GM23338 (cell line): ENCODE data around the gene PSMB7. TPM values are rescaled to one million over a fixed set of nuclear protein-coding genes. Genes with fewer than 3 reads are reported as not detected.

Experiments used
- ATAC-seq: fragments of 200-7000 bp; cut with Tn5 transposase; 3 replicates; pipeline ENCODE4 v1.9.1; 2020
- DNase-seq: peaks from one replicate; pipeline ENCODE4 v3.0.0-alpha.2; 2015; ENCODE audit warnings: low spot score
- H2AFZ ChIP-seq: fragments of 200-600 bp; sonication (generic); 2 replicates; pipeline ENCODE4 v1.8.0; 2016; ENCODE audit warnings: antibody characterized with exemption, mild to moderate bottlenecking, moderate library complexity
- H3F3A ChIP-seq: fragments of 200-600 bp; sonication (generic); replicated peaks from 2 replicates; pipeline ENCODE4 v1.8.0; 2017; ENCODE audit warnings: antibody characterized with exemption, mixed run types, low read depth
- H3K27ac ChIP-seq: fragments of 200-600 bp; sonication (generic); 2 replicates; pipeline ENCODE4 v1.6.1; 2016; ENCODE audit warnings: low read depth
- H3K27me3 ChIP-seq: fragments of 200-600 bp; sonication (generic); 2 replicates; pipeline ENCODE4 v1.8.0; 2016; ENCODE audit warnings: mild to moderate bottlenecking, mixed run types, moderate library complexity; ENCODE audit not compliant: insufficient read depth
- H3K36me3 ChIP-seq: fragments of 200-600 bp; sonication (generic); 2 replicates; pipeline ENCODE4 v1.8.0; 2016; ENCODE audit warnings: mild to moderate bottlenecking; ENCODE audit not compliant: insufficient read depth
- H3K4me1 ChIP-seq: fragments of 200-600 bp; sonication (generic); 2 replicates; pipeline ENCODE4 v1.8.0; 2016; ENCODE audit warnings: mild to moderate bottlenecking, moderate library complexity; ENCODE audit not compliant: insufficient read depth
- H3K4me2 ChIP-seq: fragments of 200-600 bp; sonication (generic); 2 replicates; pipeline ENCODE4 v1.7.1; 2017; ENCODE audit warnings: mixed run types
- H3K4me3 ChIP-seq: fragments of 200-600 bp; sonication (generic); 2 replicates; pipeline ENCODE4 v1.6.1; 2016; ENCODE audit warnings: mixed run types
- H3K79me2 ChIP-seq: fragments of 200-600 bp; sonication (generic); replicated peaks from 2 replicates; pipeline ENCODE4 v1.8.0; 2017; ENCODE audit warnings: mild to moderate bottlenecking; ENCODE audit not compliant: insufficient read depth
- H3K9me2 ChIP-seq: fragments of 200-600 bp; sonication (generic); 2 replicates; pipeline ENCODE4 v1.8.0; 2017; ENCODE audit not compliant: insufficient read depth
- H4K20me1 ChIP-seq: fragments of 200-600 bp; sonication (generic); replicated peaks from 2 replicates; pipeline ENCODE4 v1.8.0; 2017; ENCODE audit warnings: mild to moderate bottlenecking; ENCODE audit not compliant: insufficient read depth
- H3K27ac Mint-ChIP-seq: 2 replicates; pipeline ENCODE4 v1.8.0; 2020; ENCODE audit warnings: inconsistent platforms, mild to moderate bottlenecking, moderate library complexity, mixed read lengths
- H3K27me3 Mint-ChIP-seq: 3 replicates; pipeline ENCODE4 v1.8.0; 2022; ENCODE audit warnings: low read depth, mild to moderate bottlenecking, moderate library complexity, mixed read lengths, inconsistent platforms; ENCODE audit not compliant: insufficient read depth, poor library complexity
- H3K36me3 Mint-ChIP-seq: 3 replicates; pipeline ENCODE4 v1.8.0; 2021; ENCODE audit warnings: low read depth, mild to moderate bottlenecking, inconsistent platforms, moderate library complexity, mixed read lengths
- H3K4me1 Mint-ChIP-seq: 3 replicates; pipeline ENCODE4 v1.8.0; 2020; ENCODE audit warnings: mild to moderate bottlenecking, inconsistent platforms, mixed read lengths
- H3K4me3 Mint-ChIP-seq: 3 replicates; pipeline ENCODE4 v1.8.0; 2021; ENCODE audit warnings: moderate library complexity, mild to moderate bottlenecking, inconsistent platforms, mixed read lengths
- H3K9me3 Mint-ChIP-seq: 3 replicates; pipeline ENCODE4 v1.8.0; 2020; ENCODE audit warnings: moderate library complexity, mild to moderate bottlenecking, inconsistent platforms, mixed read lengths
- CREB1 ChIP-seq: fragments of 250-450 bp; sonication (Bioruptor Pico); IDR thresholded peaks from 2 replicates; pipeline ENCODE4 v1.5.0; 2020; ENCODE audit warnings: low read depth, mild to moderate bottlenecking, moderate library complexity
- EZH2 ChIP-seq: fragments of 200-600 bp; sonication (generic); IDR thresholded peaks from one replicate; pipeline ENCODE4 v1.8.0; 2017; ENCODE audit warnings: antibody characterized with exemption, mild to moderate bottlenecking, low read depth; ENCODE audit not compliant: unreplicated experiment
- STAT1 ChIP-seq: IDR thresholded peaks from one replicate; pipeline ENCODE4 v1.6.1; 2016; ENCODE audit warnings: antibody characterized with exemption; ENCODE audit not compliant: unreplicated experiment
- ZNF331 ChIP-seq: fragments of 250-450 bp; sonication (Bioruptor Pico); IDR thresholded peaks from 2 replicates; pipeline ENCODE4 v1.5.0; 2020; ENCODE audit warnings: low read depth, mild to moderate bottlenecking, moderate library complexity
- polyA plus RNA-seq: library from polyadenylated mRNA; unstranded; fragments of >200 nt; fragmentation: Nextera tagmentation; extraction: Ambion mirVana; gene quantifications from 2 replicates; pipeline ENCODE4 v1.2.1, GENCODE V29; 2016
- total RNA-seq: library from RNA; depleted of rRNA; stranded (reverse); fragments of >200 nt; shearing (Covaris generic); gene quantifications from 2 replicates; pipeline ENCODE4 v1.2.3, GENCODE V29; 2014
- TF ChIP-seq, protein P1 (sequence below), 2 experiments: fragments of 200-600 bp in 1 of 2; sonication (generic) in 1 of 2; conservative IDR thresholded peaks; 2 replicates each; pipeline versions ENCODE4 v1.5.1 to v1.6.1; 2016 to 2017; ENCODE audit warnings: antibody characterized with exemption in 2 of 2, low read depth in 2 of 2, mild to moderate bottlenecking in 2 of 2, moderate library complexity in 1 of 2
- TF ChIP-seq, protein P2 (sequence below): fragments of 250-450 bp; sonication (Bioruptor Pico); IDR thresholded peaks from 2 replicates; pipeline ENCODE4 v1.5.0; 2020; ENCODE audit warnings: mild to moderate bottlenecking, moderate library complexity

The PSMB7 gene
- total and polyA plus RNA-seq, 2 experiments from 2014 or later = 255 to 268 TPM

DNA sequence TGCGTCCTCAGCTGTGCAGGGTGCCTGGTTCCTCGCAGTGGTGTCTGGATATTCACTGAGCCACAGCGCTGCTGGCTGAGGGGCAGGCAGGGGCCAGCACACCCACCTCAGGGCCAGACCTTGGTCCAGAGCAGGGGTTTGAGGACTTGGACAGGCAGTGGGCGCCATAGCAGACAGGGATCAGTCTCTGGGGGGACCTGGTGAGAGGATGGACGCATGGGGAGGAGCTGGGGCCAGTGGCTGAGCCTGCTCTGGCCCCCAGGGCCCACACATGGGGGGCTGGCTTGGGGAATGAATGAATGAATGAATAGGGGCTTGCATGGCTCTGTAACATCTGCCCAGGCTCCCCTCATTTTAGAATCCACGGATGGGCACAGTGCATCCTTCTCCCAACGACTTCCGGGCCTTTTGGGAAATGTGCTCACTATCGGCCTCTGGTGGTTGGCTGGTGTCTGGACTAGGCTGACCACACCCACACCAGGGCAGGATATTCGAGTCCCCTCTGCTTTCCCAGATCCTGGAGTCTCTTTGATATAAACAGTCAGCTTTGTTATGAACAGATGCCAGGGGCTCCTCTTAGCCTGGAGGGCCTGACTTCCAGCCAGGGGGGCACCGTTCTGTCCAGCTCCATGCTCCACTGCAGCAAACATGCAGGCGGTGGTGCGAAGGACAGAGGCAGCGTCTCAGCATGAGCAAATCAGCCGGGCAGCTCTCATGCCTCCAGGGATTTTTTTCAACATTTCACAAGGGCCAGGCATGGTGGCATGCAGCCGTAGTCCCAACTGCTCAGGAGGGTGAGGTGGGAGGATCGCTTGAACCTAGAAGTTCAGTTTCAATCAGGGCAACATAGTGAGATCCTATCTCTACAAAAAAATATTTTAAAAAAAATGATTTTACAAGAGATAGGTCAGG, 94.9 kb downstream of the PSMB7 start:
- ATAC-seq = peak; percentile 94

More for the DNA sequence above, 94.9 kb downstream of the PSMB7 start:
- Histone ChIP-seq H3K4me2 (no peak overlapping the region), H3K9me2 (no peaks in the 10 kb centered on the region), H3K27me3 (no peaks in the 10 kb centered on the region), H2AFZ (no peak overlapping the region), H3K27ac (no peak overlapping the region), H4K20me1 (no peaks in the 10 kb centered on the region), H3K36me3 (no peaks in the 10 kb centered on the region), H3K4me1 (no peaks in the 10 kb centered on the region), H3K79me2 (no peaks in the 10 kb centered on the region; the same call in 1 of the 2 replicates), H3F3A (no peaks in the 10 kb centered on the region), H3K4me3 (no peak overlapping the region)
- Mint-ChIP-seq H3K9me3 (no peaks in the 10 kb centered on the region), H3K27me3 (peaks cover 9% of the 10 kb centered on the region), H3K27ac (no peak overlapping the region), H3K36me3 (no peaks in the 10 kb centered on the region; the same call in 2 of the 3 replicates), H3K4me3 (no peak overlapping the region), H3K4me1 (peaks cover 3% of the 10 kb centered on the region; the same call in 1 of the 3 replicates)
- TF ChIP-seq, protein P1, sequence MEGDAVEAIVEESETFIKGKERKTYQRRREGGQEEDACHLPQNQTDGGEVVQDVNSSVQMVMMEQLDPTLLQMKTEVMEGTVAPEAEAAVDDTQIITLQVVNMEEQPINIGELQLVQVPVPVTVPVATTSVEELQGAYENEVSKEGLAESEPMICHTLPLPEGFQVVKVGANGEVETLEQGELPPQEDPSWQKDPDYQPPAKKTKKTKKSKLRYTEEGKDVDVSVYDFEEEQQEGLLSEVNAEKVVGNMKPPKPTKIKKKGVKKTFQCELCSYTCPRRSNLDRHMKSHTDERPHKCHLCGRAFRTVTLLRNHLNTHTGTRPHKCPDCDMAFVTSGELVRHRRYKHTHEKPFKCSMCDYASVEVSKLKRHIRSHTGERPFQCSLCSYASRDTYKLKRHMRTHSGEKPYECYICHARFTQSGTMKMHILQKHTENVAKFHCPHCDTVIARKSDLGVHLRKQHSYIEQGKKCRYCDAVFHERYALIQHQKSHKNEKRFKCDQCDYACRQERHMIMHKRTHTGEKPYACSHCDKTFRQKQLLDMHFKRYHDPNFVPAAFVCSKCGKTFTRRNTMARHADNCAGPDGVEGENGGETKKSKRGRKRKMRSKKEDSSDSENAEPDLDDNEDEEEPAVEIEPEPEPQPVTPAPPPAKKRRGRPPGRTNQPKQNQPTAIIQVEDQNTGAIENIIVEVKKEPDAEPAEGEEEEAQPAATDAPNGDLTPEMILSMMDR (conservative IDR thresholded peaks at IDR 0.05; ENCODE audit: low read depth in 2 of 2) = peak; percentile 88 to 92
- TF ChIP-seq CREB1 (CRISPR knock-in tag) (no peak), STAT1 (no peak), EZH2 (no peak), ZNF331 (CRISPR knock-in tag) (no peak)
- TF ChIP-seq, protein P2, sequence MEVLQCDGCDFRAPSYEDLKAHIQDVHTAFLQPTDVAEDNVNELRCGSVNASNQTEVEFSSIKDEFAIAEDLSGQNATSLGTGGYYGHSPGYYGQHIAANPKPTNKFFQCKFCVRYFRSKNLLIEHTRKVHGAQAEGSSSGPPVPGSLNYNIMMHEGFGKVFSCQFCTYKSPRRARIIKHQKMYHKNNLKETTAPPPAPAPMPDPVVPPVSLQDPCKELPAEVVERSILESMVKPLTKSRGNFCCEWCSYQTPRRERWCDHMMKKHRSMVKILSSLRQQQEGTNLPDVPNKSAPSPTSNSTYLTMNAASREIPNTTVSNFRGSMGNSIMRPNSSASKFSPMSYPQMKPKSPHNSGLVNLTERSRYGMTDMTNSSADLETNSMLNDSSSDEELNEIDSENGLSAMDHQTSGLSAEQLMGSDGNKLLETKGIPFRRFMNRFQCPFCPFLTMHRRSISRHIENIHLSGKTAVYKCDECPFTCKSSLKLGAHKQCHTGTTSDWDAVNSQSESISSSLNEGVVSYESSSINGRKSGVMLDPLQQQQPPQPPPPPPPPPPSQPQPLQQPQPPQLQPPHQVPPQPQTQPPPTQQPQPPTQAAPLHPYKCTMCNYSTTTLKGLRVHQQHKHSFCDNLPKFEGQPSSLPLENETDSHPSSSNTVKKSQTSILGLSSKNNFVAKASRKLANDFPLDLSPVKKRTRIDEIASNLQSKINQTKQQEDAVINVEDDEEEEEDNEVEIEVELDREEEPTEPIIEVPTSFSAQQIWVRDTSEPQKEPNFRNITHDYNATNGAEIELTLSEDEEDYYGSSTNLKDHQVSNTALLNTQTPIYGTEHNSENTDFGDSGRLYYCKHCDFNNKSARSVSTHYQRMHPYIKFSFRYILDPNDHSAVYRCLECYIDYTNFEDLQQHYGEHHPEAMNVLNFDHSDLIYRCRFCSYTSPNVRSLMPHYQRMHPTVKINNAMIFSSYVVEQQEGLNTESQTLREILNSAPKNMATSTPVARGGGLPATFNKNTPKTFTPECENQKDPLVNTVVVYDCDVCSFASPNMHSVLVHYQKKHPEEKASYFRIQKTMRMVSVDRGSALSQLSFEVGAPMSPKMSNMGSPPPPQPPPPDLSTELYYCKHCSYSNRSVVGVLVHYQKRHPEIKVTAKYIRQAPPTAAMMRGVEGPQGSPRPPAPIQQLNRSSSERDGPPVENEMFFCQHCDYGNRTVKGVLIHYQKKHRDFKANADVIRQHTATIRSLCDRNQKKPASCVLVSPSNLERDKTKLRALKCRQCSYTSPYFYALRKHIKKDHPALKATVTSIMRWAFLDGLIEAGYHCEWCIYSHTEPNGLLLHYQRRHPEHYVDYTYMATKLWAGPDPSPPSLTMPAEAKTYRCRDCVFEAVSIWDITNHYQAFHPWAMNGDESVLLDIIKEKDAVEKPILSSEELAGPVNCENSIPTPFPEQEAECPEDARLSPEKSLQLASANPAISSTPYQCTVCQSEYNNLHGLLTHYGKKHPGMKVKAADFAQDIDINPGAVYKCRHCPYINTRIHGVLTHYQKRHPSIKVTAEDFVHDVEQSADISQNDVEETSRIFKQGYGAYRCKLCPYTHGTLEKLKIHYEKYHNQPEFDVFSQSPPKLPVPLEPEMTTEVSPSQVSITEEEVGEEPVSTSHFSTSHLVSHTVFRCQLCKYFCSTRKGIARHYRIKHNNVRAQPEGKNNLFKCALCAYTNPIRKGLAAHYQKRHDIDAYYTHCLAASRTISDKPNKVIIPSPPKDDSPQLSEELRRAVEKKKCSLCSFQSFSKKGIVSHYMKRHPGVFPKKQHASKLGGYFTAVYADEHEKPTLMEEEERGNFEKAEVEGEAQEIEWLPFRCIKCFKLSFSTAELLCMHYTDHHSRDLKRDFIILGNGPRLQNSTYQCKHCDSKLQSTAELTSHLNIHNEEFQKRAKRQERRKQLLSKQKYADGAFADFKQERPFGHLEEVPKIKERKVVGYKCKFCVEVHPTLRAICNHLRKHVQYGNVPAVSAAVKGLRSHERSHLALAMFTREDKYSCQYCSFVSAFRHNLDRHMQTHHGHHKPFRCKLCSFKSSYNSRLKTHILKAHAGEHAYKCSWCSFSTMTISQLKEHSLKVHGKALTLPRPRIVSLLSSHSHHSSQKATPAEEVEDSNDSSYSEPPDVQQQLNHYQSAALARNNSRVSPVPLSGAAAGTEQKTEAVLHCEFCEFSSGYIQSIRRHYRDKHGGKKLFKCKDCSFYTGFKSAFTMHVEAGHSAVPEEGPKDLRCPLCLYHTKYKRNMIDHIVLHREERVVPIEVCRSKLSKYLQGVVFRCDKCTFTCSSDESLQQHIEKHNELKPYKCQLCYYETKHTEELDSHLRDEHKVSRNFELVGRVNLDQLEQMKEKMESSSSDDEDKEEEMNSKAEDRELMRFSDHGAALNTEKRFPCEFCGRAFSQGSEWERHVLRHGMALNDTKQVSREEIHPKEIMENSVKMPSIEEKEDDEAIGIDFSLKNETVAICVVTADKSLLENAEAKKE (CRISPR knock-in tag) = no peak
- peak; percentile 90 for DNase-seq
